Stimulated activated CD4-positive, alpha-beta T cell treated with anti-CD3 and anti-CD28 coated beads, Interleukin-4, amount 100 ng/mL, for 24 hours (primary cell): ENCODE measurements around the gene P2RY10.
"Not testable (repeated sequence)": the region's sequence is repeated elsewhere in the genome, so short reads cannot be mapped to it uniquely, and the experiment has no call there.

Experiments used
- DNase-seq: peaks from one replicate; pipeline ENCODE4 v3.0.0-alpha.2; 2020

Gene P2RY10

GRCh38 chrX:78945186-78945912 is at the start of gene P2RY10:
Gene P2RY10 (plus strand): TSS chrX:78945391. CDS start chrX:78960521, 15,130 bp downstream.
- peak; percentile 36 for DNase-seq

- DNase-seq = no peak
These were observed 22.4 kb upstream of the P2RY10 start for GRCh38 chrX:78922754-78923153.

- no peak for DNase-seq
These were observed 21.8 kb upstream of the P2RY10 start for GRCh38 chrX:78923198-78924015.

GRCh38 chrX:78931814-78932213 is 13.4 kb upstream of the P2RY10 start:
- no peak for DNase-seq

- no peak for DNase-seq
These were observed 10.3 kb upstream of the P2RY10 start for GRCh38 chrX:78934866-78935265.

GRCh38 chrX:78944351-78944750 is 840 bp upstream of the P2RY10 start:
- DNase-seq = no peak

GRCh38 chrX:78946178-78946931 is 1.2 kb downstream of the P2RY10 start:
- no peak for DNase-seq

GRCh38 chrX:78950009-78950835 is 5.0 kb downstream of the P2RY10 start:
- DNase-seq = no peak

- no peak for DNase-seq
These were observed 12.0 kb downstream of the P2RY10 start for GRCh38 chrX:78957049-78957767.

GRCh38 chrX:78957768-78958130 is 12.6 kb downstream of the P2RY10 start:
- no peak for DNase-seq

- DNase-seq = no peak
These were observed 13.4 kb downstream of the P2RY10 start for GRCh38 chrX:78958419-78959116.

GRCh38 chrX:78960888-78961287 is 15.7 kb downstream of the P2RY10 start:
- no peak for DNase-seq

GRCh38 chrX:78964598-78964997 is 19.4 kb downstream of the P2RY10 start:
- DNase-seq = no peak

- DNase-seq = peak; percentile 16
These were observed 34.7 kb downstream of the P2RY10 start for GRCh38 chrX:78979789-78980464.

- no peak for DNase-seq
These were observed 44.2 kb downstream of the P2RY10 start for GRCh38 chrX:78989349-78989748.

- DNase-seq = peak; percentile 15
These were observed 52.8 kb downstream of the P2RY10 start for GRCh38 chrX:78997870-78998558.

- DNase-seq = not testable (repeated sequence)
These were observed 62.3 kb downstream of the P2RY10 start for GRCh38 chrX:79007540-79007939.
